HepG2 (cell line): ENCODE data around the gene MCM3. TPM values are rescaled to one million over a fixed set of nuclear protein-coding genes. Genes with fewer than 3 reads are reported as not detected.

ENCODE experiments used
- ATAC-seq: fragments of 200-7000 bp; cut with Tn5 transposase; 3 replicates; pipeline ENCODE4 v1.9.1; 2020; ENCODE audit warnings: mild to moderate bottlenecking, moderate library complexity
- BruUV-seq: library from RNA; stranded (reverse); fragments of 400-500 nt; replicated peaks from 2 replicates; lab custom pipeline; 2021; lab: Mats Ljungman, UMichigan
- CTCF ChIA-PET: fragments of 300-600 bp; formaldehyde crosslinking; extraction: SDS; loops from one replicate; lab custom pipeline; 2021; ENCODE audit warnings: low total read pairs, inconsistent platforms, low intra/inter-chr PET ratio; lab: Yijun Ruan, JAX
- POLR2A ChIA-PET: fragments of 350-600 bp; sonication (Branson Sonifier 250); formaldehyde crosslinking; loops from one replicate; lab custom pipeline; 2020; ENCODE audit warnings: antibody characterized with exemption, inconsistent platforms; lab: Yijun Ruan, JAX
- DNase-seq: peaks from one replicate; pipeline ENCODE4 v3.0.0-alpha.2; 2015; ENCODE audit warnings: low spot score
- FAIRE-seq: peaks from 3 replicates; lab custom pipeline; 2011; peaks lifted over from hg19 to GRCh38; lab: Jason Lieb, UNC
- H2AFZ ChIP-seq: one replicate; pipeline ENCODE4 v1.6.1; 2011; ENCODE audit warnings: low read length, inconsistent platforms
- H3K27ac ChIP-seq: fragments of 300-600 bp; 3 replicates; pipeline ENCODE4 v1.8.0; 2011; ENCODE audit warnings: mixed run types, mild to moderate bottlenecking, mixed read lengths, low read length, inconsistent platforms; ENCODE audit not compliant: insufficient read depth; ENCODE audit errors: extremely low read length
- H3K27me3 ChIP-seq, 2 experiments: fragments of 200-600 bp in 1 of 2; 2 replicates in 1 of 2; 3 replicates in 1 of 2; pipeline versions ENCODE4 v1.6.0 to v1.8.0; 2011; ENCODE audit warnings: low read length in 2 of 2, mild to moderate bottlenecking in 2 of 2, moderate library complexity in 2 of 2, inconsistent platforms in 1 of 2; ENCODE audit not compliant: insufficient read depth in 2 of 2, control insufficient read depth in 1 of 2
- H3K36me3 ChIP-seq, 2 experiments: fragments of 200-600 bp in 1 of 2; replicated peaks in 1 of 2; 2 replicates in 1 of 2; 3 replicates in 1 of 2; pipeline versions ENCODE4 v1.5.1 to v1.8.0; 2011; ENCODE audit warnings: low read length in 2 of 2, inconsistent platforms in 1 of 2; ENCODE audit not compliant: insufficient read depth in 2 of 2, control insufficient read depth in 1 of 2
- H3K4me1 ChIP-seq: 2 replicates; pipeline ENCODE4 v1.5.1; 2012; ENCODE audit warnings: low read length, inconsistent platforms; ENCODE audit not compliant: insufficient read depth
- H3K4me2 ChIP-seq: 2 replicates; pipeline ENCODE4 v1.6.0; 2011; ENCODE audit warnings: low read depth, low read length, inconsistent platforms
- H3K4me3 ChIP-seq, 3 experiments: fragments of 200-600 bp in 1 of 3; sonication (generic), shearing (Covaris generic) in 1 of 3; replicated peaks in 1 of 3; 2 replicates each; pipeline ENCODE4 v1.5.1; 2011 to 2016; ENCODE audit warnings: low read length in 3 of 3, inconsistent platforms in 2 of 3, low read depth in 2 of 3, mild to moderate bottlenecking in 2 of 3, control low read depth in 1 of 3, mixed read lengths in 1 of 3; ENCODE audit not compliant: insufficient read depth in 1 of 3
- H3K79me2 ChIP-seq: one replicate; pipeline ENCODE4 v1.6.1; 2011; ENCODE audit warnings: low read length, inconsistent platforms; ENCODE audit not compliant: insufficient read depth
- H3K9ac ChIP-seq: 2 replicates; pipeline ENCODE4 v1.6.0; 2011; ENCODE audit warnings: mild to moderate bottlenecking, low read depth, low read length, inconsistent platforms; ENCODE audit not compliant: insufficient read depth
- H3K9me3 ChIP-seq: 2 replicates; pipeline ENCODE4 v1.5.1; 2012; ENCODE audit warnings: mild to moderate bottlenecking, low read length
- H4K20me1 ChIP-seq: 2 replicates; pipeline ENCODE4 v1.6.0; 2011; ENCODE audit warnings: inconsistent platforms, mild to moderate bottlenecking, low read length, moderate library complexity; ENCODE audit not compliant: insufficient read depth
- CENPT ChIP-seq: sonication (generic); formaldehyde crosslinking; IDR thresholded peaks from 2 replicates; pipeline ENCODE4 v1.8.0; 2022; ENCODE audit warnings: low read depth, mild to moderate bottlenecking, moderate library complexity, missing genetic modification reagents
- CHD4 ChIP-seq: fragments of 200-600 bp; sonication (generic); IDR thresholded peaks from 2 replicates; pipeline ENCODE4 v1.7.0; 2017; ENCODE audit warnings: mild to moderate bottlenecking, low read length, borderline replicate concordance
- HDAC2 ChIP-seq: sonication (generic); formaldehyde crosslinking; IDR thresholded peaks from 2 replicates; pipeline ENCODE4 v1.4.0; 2020; ENCODE audit warnings: missing genetic modification reagents
- HOXA5 ChIP-seq: sonication (generic); formaldehyde crosslinking; IDR thresholded peaks from 2 replicates; pipeline ENCODE4 v1.4.0; 2020; ENCODE audit warnings: missing genetic modification reagents
- IKZF1 ChIP-seq: fragments of 450-650 bp; IDR thresholded peaks from 2 replicates; pipeline ENCODE4 v1.7.1; 2016
- MEIS1 ChIP-seq: sonication (generic); formaldehyde crosslinking; IDR thresholded peaks from 2 replicates; pipeline ENCODE4 v1.9.0; 2021; ENCODE audit warnings: mild to moderate bottlenecking, missing genetic modification reagents, moderate library complexity, borderline replicate concordance
- NR2F6 ChIP-seq, 2 experiments: IDR thresholded peaks; 2 replicates each; pipeline ENCODE4 v1.6.1; 2016; ENCODE audit warnings: antibody characterized with exemption in 1 of 2, mild to moderate bottlenecking in 1 of 2
- SCMH1 ChIP-seq: sonication (generic); formaldehyde crosslinking; IDR thresholded peaks from 2 replicates; pipeline ENCODE4 v1.9.0; 2021; ENCODE audit warnings: missing genetic modification reagents, mild to moderate bottlenecking, borderline replicate concordance
- ZEB1 ChIP-seq: IDR thresholded peaks from 2 replicates; pipeline ENCODE4 v1.6.1; 2012; ENCODE audit warnings: mild to moderate bottlenecking, low read depth, inconsistent platforms; ENCODE audit not compliant: insufficient replicate concordance
- ZNF20 ChIP-seq: sonication (generic); formaldehyde crosslinking; IDR thresholded peaks from 2 replicates; pipeline ENCODE4 v1.4.0; 2020; ENCODE audit warnings: mild to moderate bottlenecking, moderate library complexity, missing genetic modification reagents
- ZNF343 ChIP-seq: sonication (generic); formaldehyde crosslinking; IDR thresholded peaks from 2 replicates; pipeline ENCODE4 v1.4.0; 2020; ENCODE audit warnings: mild to moderate bottlenecking, missing genetic modification reagents
- ZNF570 ChIP-seq: sonication (generic); formaldehyde crosslinking; IDR thresholded peaks from 2 replicates; pipeline ENCODE4 v1.4.0; 2020; ENCODE audit warnings: mild to moderate bottlenecking, missing genetic modification reagents, borderline replicate concordance
- ZNF616 ChIP-seq: sonication (generic); formaldehyde crosslinking; IDR thresholded peaks from 2 replicates; pipeline ENCODE4 v1.5.0; 2020; ENCODE audit warnings: low read depth, mild to moderate bottlenecking, missing genetic modification reagents
- WGBS: methylation state at CpG from one replicate; pipeline ENCODE4 v1.1.6; 2017; ENCODE audit warnings: low lambda C conversion rate; 5-methylcytosine and 5-hydroxymethylcytosine counted together
- in situ Hi-C: cut with HindIII; loops from 2 replicates; pipeline ENCODE4 v1.10.0; 2017; ENCODE audit warnings: low pct_unique_long_range_greater_than_20kb; ENCODE audit not compliant: extremely low pct_ligation_motif_present
- intact Hi-C: fragments of 100-400 bp; cut with micrococcal nuclease; formaldehyde crosslinking; loops from one replicate; pipeline ENCODE4 v1.10.0; 2022; ENCODE audit not compliant: unreplicated experiment
- polyA plus RNA-seq, 8 experiments: library from polyadenylated mRNA; depleted of rRNA in 3 of 8; stranded (reverse) in 7 of 8; unstranded in 1 of 8; fragments of >200 nt; fragmentation: Illumina TruSeq in 4 of 8; extraction: Trizol in 4 of 8; gene quantifications; 2 replicates each; pipeline versions ENCODE4 v1.2.1 to v1.2.3, GENCODE V29; 2011 to 2016; ENCODE audit warnings: low read depth in 4 of 8, missing spikeins in 1 of 8, mixed read lengths in 1 of 8; ENCODE audit not compliant: insufficient read depth in 1 of 8
- total RNA-seq, 5 experiments: library from RNA; depleted of rRNA; stranded (reverse); fragments of >200 nt; fragmentation: Illumina TruSeq; extraction: Trizol; gene quantifications; 2 replicates each; pipeline ENCODE4 v1.2.3, GENCODE V29; 2016; ENCODE audit warnings: low read depth in 1 of 5
- TF ChIP-seq, protein P1 (sequence below): sonication (generic); formaldehyde crosslinking; IDR thresholded peaks from 2 replicates; pipeline ENCODE4 v1.4.0; 2020; ENCODE audit warnings: mild to moderate bottlenecking, missing genetic modification reagents, borderline replicate concordance
- TF ChIP-seq, protein P2 (sequence below): sonication (generic); formaldehyde crosslinking; IDR thresholded peaks from 2 replicates; pipeline ENCODE4 v1.5.0; 2020; ENCODE audit warnings: mild to moderate bottlenecking, missing genetic modification reagents

The MCM3 gene
- total and polyA plus RNA-seq, 2 of the 13 experiments (the other 11 are each of a cell fraction or from before 2014, with no cell fraction given): 164 to 288 TPM

DNA sequence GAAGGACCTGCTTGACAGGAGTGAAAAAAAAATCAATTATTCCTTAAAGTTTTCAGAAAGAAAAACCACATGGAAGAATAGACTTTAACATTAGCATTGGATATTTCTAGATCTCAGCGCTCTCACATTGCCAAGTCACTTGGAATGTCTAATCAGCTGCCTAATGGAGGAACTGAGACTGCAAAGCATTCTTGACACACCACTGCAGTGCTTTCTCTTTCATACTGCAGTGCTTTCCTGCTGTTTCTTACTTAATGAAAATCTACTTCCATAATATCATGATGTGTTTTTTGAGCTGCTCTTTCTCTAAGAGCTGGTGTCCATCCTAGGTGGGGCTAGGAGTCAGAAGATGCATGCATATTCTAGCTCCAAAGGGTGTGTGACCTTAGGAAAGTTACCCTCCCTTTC is 20.4 kb upstream of the MCM3 start:
- peaks cover 9% of the 10 kb centered on the region; the same call in 1 of the 2 replicates for H3K9me3 ChIP-seq
- no peak overlapping the region for H3K4me2 ChIP-seq
- intact Hi-C loops: loop anchor here (2.0 to 5.0 kb wide), 2 partner anchors 20 to 57 kb away; partner anchors contain the start of gene PAQR8
- no peak for FAIRE-seq
- H3K79me2 ChIP-seq: no peaks in the 10 kb centered on the region
- peak overlapping the region; percentile 12; the same call in 1 of the 2 replicates for H3K9ac ChIP-seq
- no peaks in the 10 kb centered on the region for H3K27me3 ChIP-seq
- CTCF ChIA-PET: no interaction called here
- POLR2A ChIA-PET: interaction anchor here (3.2 kb wide), 1 partner anchor 21 kb away, joined by 16 read pairs; no protein-coding TSS in a partner anchor
- peak overlapping the region; percentile 1 for H2AFZ ChIP-seq
- peaks cover 71% of the 10 kb centered on the region for H3K4me1 ChIP-seq
- no peak for TF ChIP-seq ZNF20 (CRISPR knock-in tag)
- TF ChIP-seq HOXA5 (CRISPR knock-in tag): no peak
- TF ChIP-seq CENPT (CRISPR knock-in tag): no peak
- no peak for TF ChIP-seq MEIS1 (CRISPR knock-in tag)
- no peak for TF ChIP-seq ZNF570 (CRISPR knock-in tag)
- no peak for TF ChIP-seq CHD4
- no peak for TF ChIP-seq ZNF343 (CRISPR knock-in tag)
- no peak for TF ChIP-seq HDAC2 (CRISPR knock-in tag)
- no peak for TF ChIP-seq IKZF1
- TF ChIP-seq ZEB1: no peak
- no peak for TF ChIP-seq SCMH1
- TF ChIP-seq, protein P1, sequence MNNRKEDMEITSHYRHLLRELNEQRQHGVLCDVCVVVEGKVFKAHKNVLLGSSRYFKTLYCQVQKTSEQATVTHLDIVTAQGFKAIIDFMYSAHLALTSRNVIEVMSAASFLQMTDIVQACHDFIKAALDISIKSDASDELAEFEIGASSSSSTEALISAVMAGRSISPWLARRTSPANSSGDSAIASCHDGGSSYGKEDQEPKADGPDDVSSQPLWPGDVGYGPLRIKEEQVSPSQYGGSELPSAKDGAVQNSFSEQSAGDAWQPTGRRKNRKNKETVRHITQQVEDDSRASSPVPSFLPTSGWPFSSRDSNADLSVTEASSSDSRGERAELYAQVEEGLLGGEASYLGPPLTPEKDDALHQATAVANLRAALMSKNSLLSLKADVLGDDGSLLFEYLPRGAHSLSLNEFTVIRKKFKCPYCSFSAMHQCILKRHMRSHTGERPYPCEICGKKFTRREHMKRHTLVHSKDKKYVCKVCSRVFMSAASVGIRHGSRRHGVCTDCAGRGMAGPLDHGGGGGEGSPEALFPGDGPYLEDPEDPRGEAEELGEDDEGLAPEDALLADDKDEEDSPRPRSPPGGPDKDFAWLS (CRISPR knock-in tag): no peak
- TF ChIP-seq, protein P2, sequence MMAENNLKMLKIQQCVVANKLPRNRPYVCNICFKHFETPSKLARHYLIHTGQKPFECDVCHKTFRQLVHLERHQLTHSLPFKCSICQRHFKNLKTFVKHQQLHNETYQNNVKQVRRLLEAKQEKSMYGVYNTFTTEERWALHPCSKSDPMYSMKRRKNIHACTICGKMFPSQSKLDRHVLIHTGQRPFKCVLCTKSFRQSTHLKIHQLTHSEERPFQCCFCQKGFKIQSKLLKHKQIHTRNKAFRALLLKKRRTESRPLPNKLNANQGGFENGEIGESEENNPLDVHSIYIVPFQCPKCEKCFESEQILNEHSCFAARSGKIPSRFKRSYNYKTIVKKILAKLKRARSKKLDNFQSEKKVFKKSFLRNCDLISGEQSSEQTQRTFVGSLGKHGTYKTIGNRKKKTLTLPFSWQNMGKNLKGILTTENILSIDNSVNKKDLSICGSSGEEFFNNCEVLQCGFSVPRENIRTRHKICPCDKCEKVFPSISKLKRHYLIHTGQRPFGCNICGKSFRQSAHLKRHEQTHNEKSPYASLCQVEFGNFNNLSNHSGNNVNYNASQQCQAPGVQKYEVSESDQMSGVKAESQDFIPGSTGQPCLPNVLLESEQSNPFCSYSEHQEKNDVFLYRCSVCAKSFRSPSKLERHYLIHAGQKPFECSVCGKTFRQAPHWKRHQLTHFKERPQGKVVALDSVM (CRISPR knock-in tag): no peak
- no peak for TF ChIP-seq ZNF616 (CRISPR knock-in tag)
- TF ChIP-seq NR2F6 (IDR thresholded peaks at IDR 0.05): no peak
- no peak for TF ChIP-seq NR2F6 (CRISPR knock-in tag; IDR thresholded peaks at IDR 0.05)
- no peak for ATAC-seq
- H4K20me1 ChIP-seq: no peaks in the 10 kb centered on the region
- no peak for DNase-seq
- in situ Hi-C loops: no loop called here
- H3K36me3 ChIP-seq: no peaks in the 10 kb centered on the region
- H3K27ac ChIP-seq: peak overlapping the region; percentile 82
- 100% methylated on average over 1 of the region's 1 CpG for WGBS
- no peak overlapping the region for H3K4me3 ChIP-seq
- BruUV-seq: no TSS peak
